ENCODE data around the gene MYOM1.
"Not testable (repeated sequence)": the region's sequence is repeated elsewhere in the genome, so short reads cannot be mapped to it uniquely, and the experiment has no call there.

Gene MYOM1

GRCh38 chr18:3086871-3087270 is 132.9 kb downstream of the MYOM1 start:
- no peak for DNase-seq (ENCODE audit: low read depth in 2 of 2)

GRCh38 chr18:3085612-3086011 is 134.2 kb downstream of the MYOM1 start:
- no peak for DNase-seq (ENCODE audit: low read depth in 2 of 2)

- DNase-seq (ENCODE audit: low read depth in 2 of 2), result no peak
Measured at GRCh38 chr18:3084206-3084605, 135.6 kb downstream of the MYOM1 start.

- DNase-seq (ENCODE audit: low read depth in 2 of 2), result no peak
Measured at GRCh38 chr18:3083766-3084165, 136.0 kb downstream of the MYOM1 start.

- no peak for DNase-seq (ENCODE audit: low read depth in 2 of 2)
Measured at GRCh38 chr18:3081584-3081991, 138.2 kb downstream of the MYOM1 start.

GRCh38 chr18:3079653-3080052 is 140.1 kb downstream of the MYOM1 start:
- no peak for DNase-seq (ENCODE audit: low read depth in 2 of 2)

- no peak for DNase-seq (ENCODE audit: low read depth in 2 of 2)
Measured at GRCh38 chr18:3075491-3075890, 144.3 kb downstream of the MYOM1 start.

- DNase-seq (ENCODE audit: low read depth in 2 of 2), result no peak
Measured at GRCh38 chr18:3074087-3074486, 145.7 kb downstream of the MYOM1 start.

- not testable (repeated sequence) for DNase-seq (ENCODE audit: low read depth in 2 of 2)
Measured at GRCh38 chr18:3073353-3073752, 146.4 kb downstream of the MYOM1 start.

- DNase-seq (ENCODE audit: low read depth in 2 of 2), result no peak
Measured at GRCh38 chr18:3071676-3072075, 148.1 kb downstream of the MYOM1 start.

- DNase-seq (ENCODE audit: low read depth in 2 of 2), result no peak
Measured at GRCh38 chr18:3069671-3070433, 149.9 kb downstream of the MYOM1 start.

GRCh38 chr18:3067722-3068121 is 152.0 kb downstream of the MYOM1 start:
- no peak for DNase-seq (ENCODE audit: low read depth in 2 of 2)

GRCh38 chr18:3067165-3067661 is 152.6 kb downstream of the MYOM1 start:
- DNase-seq (ENCODE audit: low read depth in 2 of 2), result no peak

GRCh38 chr18:3066341-3067110 is 153.2 kb downstream of the MYOM1 start:
- no peak for DNase-seq (ENCODE audit: low read depth in 2 of 2)

- not testable (repeated sequence) for DNase-seq (ENCODE audit: low read depth in 2 of 2)
Measured at GRCh38 chr18:3063766-3064165, 156.0 kb downstream of the MYOM1 start.

GRCh38 chr18:3062798-3063680 is 156.7 kb downstream of the MYOM1 start:
- DNase-seq (ENCODE audit: low read depth in 2 of 2), result peak; percentile 56 to 66

- peak; percentile 27 to 31 for DNase-seq (ENCODE audit: low read depth in 2 of 2)
Measured at GRCh38 chr18:3061581-3062312, 158.0 kb downstream of the MYOM1 start.

GRCh38 chr18:3060667-3061580 is 158.8 kb downstream of the MYOM1 start:
- DNase-seq (ENCODE audit: low read depth in 2 of 2), result peak in 1 of 2 donors; percentile 33

GRCh38 chr18:3059272-3059671 is 160.5 kb downstream of the MYOM1 start:
- no peak for DNase-seq (ENCODE audit: low read depth in 2 of 2)

Measured in stimulated activated CD8-positive, alpha-beta memory T cell treated with anti-CD3 and anti-CD28 coated beads, Interleukin-2, amount 100 ng/mL, for 48 hours (primary cell).